Vagina (tissue), 2 donors: ENCODE data around the gene ABCA6.

ENCODE experiments used
- POLR2A ChIP-seq, 2 donors: fragments of 450-650 bp; IDR thresholded peaks; one replicate each; pipeline ENCODE4 v1.6.1; 2017; ENCODE audit warnings: antibody characterized with exemption in 2 of 2, mild to moderate bottlenecking in 2 of 2, moderate library complexity in 2 of 2
- POLR2AphosphoS5 ChIP-seq, 2 donors: sonication (generic); formaldehyde crosslinking; IDR thresholded peaks; one replicate each; pipeline ENCODE4 v1.9.0; 2017; ENCODE audit warnings: antibody characterized with exemption in 2 of 2, mild to moderate bottlenecking in 2 of 2, low read depth in 1 of 2; ENCODE audit not compliant: insufficient read depth in 1 of 2
- TF ChIP-seq, protein P1 (sequence below), 3 experiments: fragments of 450-650 bp in 2 of 3; fragments of 200-600 bp in 1 of 3; sonication (generic) in 1 of 3; IDR thresholded peaks; one replicate each; pipeline ENCODE4 v1.5.1; 2017 to 2019; ENCODE audit warnings: antibody characterized with exemption in 3 of 3, mild to moderate bottlenecking in 2 of 3, moderate library complexity in 2 of 3

GRCh38 chr17:69065113-69065512 lies 76.6 kb downstream of the ABCA6 start:
- TF ChIP-seq, protein P1, sequence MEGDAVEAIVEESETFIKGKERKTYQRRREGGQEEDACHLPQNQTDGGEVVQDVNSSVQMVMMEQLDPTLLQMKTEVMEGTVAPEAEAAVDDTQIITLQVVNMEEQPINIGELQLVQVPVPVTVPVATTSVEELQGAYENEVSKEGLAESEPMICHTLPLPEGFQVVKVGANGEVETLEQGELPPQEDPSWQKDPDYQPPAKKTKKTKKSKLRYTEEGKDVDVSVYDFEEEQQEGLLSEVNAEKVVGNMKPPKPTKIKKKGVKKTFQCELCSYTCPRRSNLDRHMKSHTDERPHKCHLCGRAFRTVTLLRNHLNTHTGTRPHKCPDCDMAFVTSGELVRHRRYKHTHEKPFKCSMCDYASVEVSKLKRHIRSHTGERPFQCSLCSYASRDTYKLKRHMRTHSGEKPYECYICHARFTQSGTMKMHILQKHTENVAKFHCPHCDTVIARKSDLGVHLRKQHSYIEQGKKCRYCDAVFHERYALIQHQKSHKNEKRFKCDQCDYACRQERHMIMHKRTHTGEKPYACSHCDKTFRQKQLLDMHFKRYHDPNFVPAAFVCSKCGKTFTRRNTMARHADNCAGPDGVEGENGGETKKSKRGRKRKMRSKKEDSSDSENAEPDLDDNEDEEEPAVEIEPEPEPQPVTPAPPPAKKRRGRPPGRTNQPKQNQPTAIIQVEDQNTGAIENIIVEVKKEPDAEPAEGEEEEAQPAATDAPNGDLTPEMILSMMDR (IDR thresholded peaks at IDR 0.05): no peak
- TF ChIP-seq POLR2A (IDR thresholded peaks at IDR 0.05): no peak
- no peak for TF ChIP-seq POLR2AphosphoS5 (IDR thresholded peaks at IDR 0.05; ENCODE audit: insufficient read depth in 1 of 2, low read depth in 1 of 2)
